Thyroid gland (tissue), 4 donors: ENCODE data around the gene POU4F1.

Experiments used
- CTCF ChIP-seq, 6 experiments: fragments of 200-600 bp in 3 of 6; fragments of 450-650 bp in 3 of 6; sonication (generic) in 3 of 6; IDR thresholded peaks; one replicate each; pipeline ENCODE4 v1.5.1; 2016 to 2019; ENCODE audit warnings: antibody characterized with exemption in 6 of 6, mild to moderate bottlenecking in 2 of 6, inconsistent platforms in 1 of 6, moderate library complexity in 1 of 6
- POLR2A ChIP-seq, 2 donors: fragments of 450-650 bp; IDR thresholded peaks; one replicate each; pipeline ENCODE4 v1.6.1; 2017; ENCODE audit warnings: antibody characterized with exemption in 2 of 2, mild to moderate bottlenecking in 2 of 2, moderate library complexity in 1 of 2

GRCh38 chr13:78606471-78607408 is 3.4 kb upstream of the POU4F1 start:
- no peak for TF ChIP-seq POLR2A (IDR thresholded peaks at IDR 0.05)
- TF ChIP-seq CTCF (IDR thresholded peaks at IDR 0.05): no peak
